Caki2 (cell line): Measurements from ENCODE around the gene HMG20A. TPM values are rescaled to one million over a fixed set of nuclear protein-coding genes. Genes with fewer than 3 reads are reported as not detected.

Experiments
- DNase-seq: peaks from one replicate; pipeline ENCODE4 v3.0.0-alpha.2; 2015; ENCODE audit warnings: low read depth
- in situ Hi-C: cut with HindIII; loops from 2 replicates; pipeline ENCODE4 v1.10.0; 2016; ENCODE audit warnings: low sequenced_read_pairs, low pct_unique_long_range_greater_than_20kb, mixed read lengths
- total RNA-seq: library from RNA; depleted of rRNA; stranded (reverse); fragments of >200 nt; shearing (Covaris generic); gene quantifications from 2 replicates; pipeline ENCODE4 v1.2.3, GENCODE V29; 2014; ENCODE audit warnings: low replicate concordance

The HMG20A gene
- total RNA-seq, 1 experiment from 2014 or later: 9.1 TPM

GRCh38 chr15:77504871-77505270, 84.2 kb downstream of the HMG20A start:
- in situ Hi-C loops: no loop called here

GRCh38 chr15:77505556-77505955, 84.9 kb downstream of the HMG20A start:
- in situ Hi-C loops: no loop called here
- DNase-seq: no peak

More at GRCh38 chr15:77504871-77505270, 84.2 kb downstream of the HMG20A start:
- no peak for DNase-seq

- in situ Hi-C loops: no loop called here
- no peak for DNase-seq
Measured at GRCh38 chr15:77506311-77507142, 85.8 kb downstream of the HMG20A start.

GRCh38 chr15:77507143-77507897, 86.6 kb downstream of the HMG20A start:
- DNase-seq: no peak
- in situ Hi-C loops: no loop called here

- DNase-seq: no peak
- in situ Hi-C loops: no loop called here
Measured at GRCh38 chr15:77507911-77508310, 87.2 kb downstream of the HMG20A start.

GRCh38 chr15:77508541-77509243, 88.0 kb downstream of the HMG20A start:
- in situ Hi-C loops: no loop called here
- DNase-seq: no peak

GRCh38 chr15:77510066-77511057, 89.7 kb downstream of the HMG20A start:
- in situ Hi-C loops: no loop called here
- no peak for DNase-seq

- in situ Hi-C loops: no loop called here
- DNase-seq: no peak
Measured at GRCh38 chr15:77511869-77512268, 91.2 kb downstream of the HMG20A start.

- no peak for DNase-seq
Measured at GRCh38 chr15:77513226-77513625, 92.5 kb downstream of the HMG20A start.

GRCh38 chr15:77514641-77515402, 94.1 kb downstream of the HMG20A start:
- DNase-seq: no peak
- in situ Hi-C loops: no loop called here

More at GRCh38 chr15:77513226-77513625, 92.5 kb downstream of the HMG20A start:
- in situ Hi-C loops: no loop called here

- DNase-seq: no peak
- in situ Hi-C loops: no loop called here
Measured at GRCh38 chr15:77515613-77516012, 94.9 kb downstream of the HMG20A start.

- in situ Hi-C loops: no loop called here
- no peak for DNase-seq
Measured at GRCh38 chr15:77516076-77516475, 95.4 kb downstream of the HMG20A start.

- in situ Hi-C loops: no loop called here
- DNase-seq: no peak
Measured at GRCh38 chr15:77516786-77517185, 96.1 kb downstream of the HMG20A start.

GRCh38 chr15:77517579-77517978, 96.9 kb downstream of the HMG20A start:
- no peak for DNase-seq
- in situ Hi-C loops: no loop called here

- in situ Hi-C loops: no loop called here
- DNase-seq: no peak
Measured at GRCh38 chr15:77518458-77518857, 97.8 kb downstream of the HMG20A start.

GRCh38 chr15:77519540-77519939, 98.9 kb downstream of the HMG20A start:
- in situ Hi-C loops: no loop called here
- no peak for DNase-seq

- in situ Hi-C loops: no loop called here
- DNase-seq: no peak
Measured at GRCh38 chr15:77521206-77521605, 100.5 kb downstream of the HMG20A start.
